Stimulated activated CD8-positive, alpha-beta memory T cell treated with anti-CD3 and anti-CD28 coated beads, Interleukin-7, amount 100 ng/mL, for 1 hour (primary cell): ENCODE results near the gene LMX1A.

ENCODE experiments used
- DNase-seq, 2 donors: peaks; one replicate each; pipeline ENCODE4 v3.0.0-alpha.2; 2020; ENCODE audit warnings: low read depth in 2 of 2

LMX1A gene

DNA sequence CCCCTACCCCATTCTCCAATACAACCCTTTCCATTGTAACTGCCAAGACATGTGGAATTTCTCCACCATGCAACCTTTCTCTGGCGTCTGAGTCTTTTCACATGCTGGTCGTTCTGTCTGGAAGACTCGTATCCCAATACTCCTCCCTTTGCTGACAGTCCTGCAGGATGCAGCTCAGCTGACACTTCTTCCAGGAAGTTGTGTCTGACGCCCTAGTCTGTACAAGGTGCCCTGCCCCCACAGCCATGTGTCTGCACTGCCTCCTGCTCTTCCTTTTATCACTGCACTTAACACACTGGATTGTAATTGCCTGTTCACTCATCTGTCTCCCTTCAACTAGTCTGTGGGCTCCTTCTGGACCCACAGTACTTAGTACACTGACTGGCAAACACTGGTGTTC, 188.0 kb downstream of the LMX1A start:
- no peak for DNase-seq

DNA sequence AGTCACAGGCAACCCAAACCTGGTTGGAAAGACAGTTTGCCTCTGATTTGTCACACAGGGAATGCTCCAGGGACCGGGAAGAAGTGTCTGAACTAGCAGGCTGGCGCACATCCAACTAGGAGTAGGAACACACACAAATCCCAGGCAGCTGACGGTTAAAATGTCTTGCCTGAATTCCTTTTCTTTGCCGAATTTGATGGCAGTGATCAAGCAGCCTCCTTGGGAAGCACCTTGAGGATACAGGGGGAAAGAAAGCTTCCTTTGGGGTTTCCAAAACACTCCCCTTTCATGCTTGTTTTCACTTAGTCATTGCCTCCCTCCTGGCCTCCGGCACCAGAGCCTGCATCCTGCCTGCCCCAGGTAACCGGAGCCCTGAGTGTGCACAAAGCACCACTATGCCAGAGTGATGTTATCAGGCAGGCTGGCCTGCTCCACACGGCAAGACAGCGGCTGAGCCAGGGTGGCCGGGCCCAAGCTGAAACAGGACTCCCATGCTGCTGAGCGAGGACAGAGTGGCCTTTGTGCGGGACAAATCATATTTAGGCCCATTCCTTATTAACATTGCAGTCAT, 193.8 kb downstream of the LMX1A start:
- no peak for DNase-seq

DNA sequence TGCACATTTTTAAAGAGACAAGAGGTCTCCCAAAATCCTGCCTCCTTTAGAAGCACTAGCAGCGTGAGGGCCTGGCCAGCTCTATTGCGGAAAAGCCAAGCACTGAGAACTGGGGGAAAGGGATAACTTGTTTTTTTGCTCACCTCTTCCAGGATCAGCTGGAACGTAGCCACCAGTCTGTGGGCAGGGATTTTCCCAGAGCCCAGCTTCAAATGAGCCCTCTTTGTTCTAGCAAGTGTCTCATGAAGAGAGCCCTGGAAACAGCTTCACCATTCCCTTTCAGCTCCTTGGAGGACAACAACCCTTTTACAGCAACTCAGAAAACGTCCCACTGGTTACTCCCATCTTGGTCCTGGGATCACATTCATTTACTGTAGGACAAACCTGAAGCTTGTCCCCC, 195.4 kb downstream of the LMX1A start:
- DNase-seq, result no peak

DNA sequence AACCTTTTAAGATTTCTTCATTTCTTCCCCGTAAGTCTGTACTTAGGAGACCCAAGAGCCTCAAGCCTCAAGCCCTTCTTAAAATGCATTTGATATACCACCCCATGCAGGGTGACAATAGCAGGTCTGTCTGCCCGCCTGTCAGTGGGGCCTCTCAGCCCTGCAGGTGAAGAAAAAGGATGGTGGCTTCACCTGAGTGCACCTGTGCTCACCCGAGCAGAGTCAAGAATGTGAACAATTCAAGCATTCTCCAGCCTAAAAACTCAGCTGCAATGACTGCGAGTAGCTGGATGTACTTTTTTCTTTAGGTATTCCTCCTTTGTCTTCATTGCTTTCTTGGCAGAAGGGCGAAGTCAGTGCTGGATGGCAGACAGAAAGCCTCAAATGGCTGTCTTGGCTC, 203.3 kb downstream of the LMX1A start:
- no peak for DNase-seq

DNA sequence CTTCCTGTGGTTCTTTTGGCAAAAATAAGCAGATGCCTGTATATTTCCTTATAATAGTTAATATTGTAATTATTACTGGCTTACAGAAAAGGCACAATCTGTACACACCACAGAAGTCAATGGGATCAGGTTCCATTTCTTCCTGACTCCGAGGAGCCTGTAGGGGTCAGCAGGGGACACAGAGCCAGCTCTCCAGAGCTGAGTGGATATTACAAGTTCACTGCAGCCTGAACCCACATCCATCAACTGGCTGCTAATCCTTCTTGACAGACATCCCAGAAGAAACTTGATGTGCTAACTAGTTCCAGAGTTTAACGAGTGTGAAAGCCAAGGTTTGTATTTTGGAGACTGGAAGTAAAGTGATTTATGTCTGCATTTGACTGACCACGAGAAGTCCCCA, 203.8 kb downstream of the LMX1A start:
- no peak for DNase-seq

DNA sequence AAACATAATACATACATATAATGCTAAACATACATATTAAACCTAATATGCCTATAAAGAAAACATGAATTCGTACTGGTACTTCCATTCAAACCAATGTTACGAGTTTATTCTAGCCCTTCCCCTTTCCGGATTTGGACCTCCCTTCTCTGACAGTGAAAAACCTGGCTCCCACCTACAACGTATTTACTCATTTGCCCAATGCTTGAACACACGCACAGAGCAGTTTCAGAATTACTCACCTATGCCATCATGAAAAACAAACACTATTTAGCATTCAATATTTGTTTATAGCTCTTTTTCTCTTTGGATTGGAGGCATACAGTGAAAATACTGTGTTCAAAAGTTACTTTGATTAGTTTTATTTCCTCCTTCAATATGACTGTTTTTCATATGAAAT, 204.4 kb downstream of the LMX1A start:
- no peak for DNase-seq
